HG03460 (cell line): ENCODE data around the gene PHLDA1.

ENCODE experiments used
- ATAC-seq: cut with Tn5 transposase; IDR thresholded peaks from one replicate; pipeline ENCODE4 v1.9.1; 2021; ENCODE audit not compliant: unreplicated experiment

Gene PHLDA1

DNA sequence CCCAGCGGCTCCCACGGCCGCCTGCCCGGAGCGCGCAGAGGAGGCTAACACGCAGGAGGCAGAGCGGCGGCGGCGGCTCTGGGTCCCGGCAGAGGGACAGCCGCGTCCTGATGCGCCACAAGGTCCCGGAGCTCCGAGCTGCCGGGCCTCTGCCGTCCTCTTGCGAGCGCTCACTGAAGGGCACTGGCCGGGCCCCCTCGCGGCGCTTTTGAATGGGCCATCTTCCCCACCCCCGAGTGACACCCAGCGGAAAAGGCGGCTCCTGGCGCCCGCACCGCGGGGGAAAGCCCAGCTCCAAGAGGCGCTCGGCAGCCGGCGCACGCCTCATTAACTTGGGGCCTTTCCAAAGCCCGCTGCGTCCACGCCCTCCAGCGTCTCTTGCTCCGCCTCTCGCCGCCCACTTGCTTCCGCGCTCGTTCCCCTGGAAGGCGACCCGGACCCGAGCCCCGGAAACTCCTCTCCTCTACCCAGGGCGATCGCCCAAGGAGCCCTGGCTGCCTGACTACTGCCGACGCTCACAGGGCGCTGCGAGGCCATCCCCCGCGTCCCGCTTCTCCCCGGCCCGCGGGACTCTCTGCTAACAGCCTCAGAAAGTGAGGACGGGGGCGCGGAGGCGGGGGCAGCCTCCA is at the start of gene PHLDA1:
PHLDA1 (minus strand) TSS at position 363 of the 629 bp plus-strand sequence.
- peak; percentile 75 for ATAC-seq

DNA sequence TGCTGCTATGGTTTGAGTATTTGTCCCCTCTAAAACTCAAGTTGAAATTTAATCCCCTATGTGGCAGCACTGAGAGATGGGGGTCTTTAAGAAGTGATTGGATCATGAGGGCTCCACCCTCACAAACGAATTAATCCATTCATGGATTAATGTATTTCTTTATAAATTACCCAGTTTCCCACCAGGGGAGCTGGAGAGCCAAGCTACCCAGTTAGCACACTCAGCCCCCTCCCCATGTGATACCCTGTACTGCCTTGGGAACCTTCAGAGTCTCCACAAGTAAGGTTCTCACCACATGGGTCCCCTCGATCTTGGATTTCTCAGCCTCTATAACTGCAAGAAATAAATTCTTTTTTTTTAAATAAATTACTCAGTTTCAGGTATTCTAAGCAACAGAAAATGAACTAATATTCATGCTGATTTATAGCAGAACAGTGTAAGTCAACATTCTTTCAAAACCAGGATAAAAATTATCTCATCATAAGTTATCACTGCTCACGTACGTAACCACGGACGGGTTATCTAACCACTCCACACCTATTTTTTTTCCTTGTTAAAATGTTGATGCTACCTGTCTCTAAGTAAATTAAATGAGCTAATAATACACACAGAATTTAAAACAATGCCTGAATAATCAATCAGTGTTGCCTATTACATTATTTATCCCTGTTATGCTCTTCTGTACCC is 49.3 kb upstream of the PHLDA1 start:
- ATAC-seq: no peak

DNA sequence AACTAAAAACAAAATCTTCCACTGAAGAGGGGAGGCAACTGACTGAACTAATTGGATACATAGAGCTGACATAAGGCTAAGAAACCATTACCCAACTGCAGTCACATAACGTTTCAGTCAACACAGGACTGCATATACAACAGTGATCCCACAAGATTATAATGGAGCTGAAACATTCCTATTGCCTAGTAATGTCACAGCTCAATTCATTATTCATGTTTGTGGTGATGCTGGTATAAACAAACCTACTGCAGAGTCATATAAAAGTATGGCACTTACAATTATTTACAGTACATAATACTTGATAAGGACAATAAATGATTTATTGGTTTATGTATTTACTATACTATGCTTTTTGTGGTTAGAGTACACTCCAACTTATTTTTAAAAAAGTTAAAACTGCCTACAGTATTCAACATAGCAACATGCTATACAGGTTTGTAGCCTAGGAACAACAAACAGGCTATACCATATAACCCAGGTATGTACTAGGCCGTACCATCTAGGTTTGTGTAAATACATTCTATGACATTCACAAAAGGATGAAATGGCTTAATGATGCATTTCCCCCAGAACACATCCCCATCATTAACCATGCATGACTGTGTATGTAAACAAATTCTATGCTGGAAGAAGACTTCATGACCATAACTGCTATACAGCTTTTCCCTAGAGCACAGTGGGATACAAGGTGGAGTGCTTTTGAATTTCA is 48.6 kb upstream of the PHLDA1 start:
- ATAC-seq: no peak

DNA sequence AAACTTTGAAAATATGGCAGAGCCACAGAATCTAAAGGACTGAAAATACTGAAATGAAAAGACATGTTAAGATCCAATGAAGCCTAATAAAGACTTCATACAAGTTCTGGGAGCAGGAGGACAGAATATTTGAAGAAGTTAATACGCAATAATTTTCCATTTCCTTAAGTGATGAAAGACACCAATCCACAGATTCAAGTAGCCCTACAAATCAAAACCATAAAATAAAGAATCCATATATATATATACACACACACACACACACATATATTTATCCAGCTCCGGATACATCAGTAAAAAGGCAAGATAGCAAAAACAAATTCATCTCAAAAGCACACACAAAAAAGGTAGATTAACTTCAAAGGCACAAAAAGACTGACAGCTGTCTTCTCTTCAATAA is 47.2 kb upstream of the PHLDA1 start:
- no peak for ATAC-seq

DNA sequence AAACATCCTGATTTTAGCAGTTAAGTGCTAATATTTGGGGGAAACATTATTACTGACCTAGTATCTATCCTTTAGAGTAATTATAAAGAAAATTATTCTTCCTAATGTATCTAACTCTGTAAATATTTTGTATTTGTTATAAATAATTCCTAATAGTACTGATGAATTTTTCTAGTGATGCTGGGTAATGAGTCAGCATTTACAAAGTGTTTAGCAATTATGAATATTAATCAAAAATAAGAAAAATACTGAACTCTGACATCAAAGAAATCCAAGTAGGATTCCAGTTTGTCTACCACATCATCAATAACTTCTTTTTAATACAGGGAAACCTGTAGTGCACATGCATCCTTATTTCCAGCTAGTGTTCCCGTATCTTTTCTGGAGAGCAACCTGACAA is 43.9 kb upstream of the PHLDA1 start:
- no peak for ATAC-seq

DNA sequence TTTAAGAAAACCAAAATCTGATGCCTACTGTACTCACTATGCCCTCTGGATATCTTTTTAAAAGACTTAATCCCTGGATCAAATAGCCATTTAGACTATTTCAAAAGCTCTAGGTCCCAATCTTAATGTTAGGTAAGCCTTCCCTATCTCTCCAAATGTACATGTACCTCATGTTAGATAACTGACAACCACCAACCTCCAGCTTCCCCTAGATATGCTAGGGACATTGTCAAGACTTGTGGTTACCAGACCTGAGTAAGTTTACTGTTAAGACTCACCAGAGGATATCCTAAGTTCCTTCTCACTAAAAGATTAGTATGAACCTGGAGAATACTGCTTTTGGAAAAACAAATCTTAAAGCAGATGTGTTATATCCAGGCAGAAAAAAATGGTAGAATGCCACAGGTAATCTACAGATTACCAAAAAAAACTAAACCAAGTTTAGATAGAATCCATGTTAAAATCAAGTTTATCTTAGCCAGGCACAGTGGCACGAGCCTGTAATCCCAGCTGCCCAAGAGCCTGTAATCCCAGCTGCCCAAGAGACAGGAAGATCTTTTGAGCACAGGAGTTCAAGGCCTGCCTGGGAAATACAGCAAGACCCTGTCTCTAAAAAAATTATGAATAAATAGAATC is 43.2 kb upstream of the PHLDA1 start:
- ATAC-seq: peak; percentile 49

DNA sequence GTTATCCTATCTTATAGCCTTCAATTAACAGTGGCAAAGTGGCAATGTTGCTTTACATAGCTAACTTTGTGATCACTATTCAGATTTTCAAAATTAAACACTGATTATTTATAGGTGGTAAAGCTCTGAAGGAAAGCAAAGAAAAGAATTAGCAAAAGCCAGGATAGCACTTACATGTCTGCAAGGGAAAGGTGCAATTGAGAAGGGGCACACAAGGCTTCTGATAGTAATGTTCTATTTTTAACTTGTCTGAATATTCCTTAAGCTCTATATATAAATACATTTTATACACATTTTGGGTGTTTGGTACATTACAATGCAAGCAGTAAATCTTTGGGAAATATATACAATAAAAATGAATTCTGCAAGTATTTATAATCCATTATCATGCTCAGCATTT is 42.0 kb upstream of the PHLDA1 start:
- ATAC-seq: no peak

DNA sequence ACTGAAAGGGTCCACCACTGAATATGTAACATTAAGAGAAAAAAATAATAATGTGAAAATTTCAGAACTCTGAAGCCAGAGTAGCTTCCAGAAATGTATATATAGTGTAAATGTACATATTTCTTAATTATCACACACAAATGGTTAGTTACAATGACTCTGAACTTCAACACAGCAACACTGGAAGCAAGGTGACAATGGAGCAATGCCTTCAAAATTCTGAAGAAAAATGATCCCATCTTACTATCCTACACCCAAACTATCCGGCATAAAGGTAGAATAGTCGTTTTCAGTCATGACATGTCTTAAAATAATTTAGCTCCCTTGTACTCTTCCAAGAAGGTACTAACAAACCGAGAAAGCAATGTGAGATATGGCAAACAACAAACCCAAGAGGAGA is 41.0 kb upstream of the PHLDA1 start:
- ATAC-seq: no peak

DNA sequence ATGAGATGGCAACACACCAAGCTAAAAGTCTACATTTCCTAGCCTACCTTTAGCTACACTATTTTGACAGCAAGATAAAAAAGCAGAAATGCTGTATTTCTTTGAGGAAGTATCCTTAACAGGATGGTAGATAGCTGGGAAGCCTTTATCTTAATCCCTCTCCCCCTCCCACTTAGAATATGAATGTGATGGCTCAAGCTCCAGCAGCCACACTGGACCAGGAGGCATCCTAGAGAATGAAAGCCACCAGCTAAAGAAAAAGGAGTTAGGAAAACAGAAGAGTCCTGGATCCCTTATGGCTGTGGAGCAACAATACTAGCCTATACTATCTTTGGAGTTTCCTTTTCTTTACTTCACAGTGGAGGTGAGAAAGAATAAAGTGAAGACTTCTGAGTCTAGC is 37.8 kb upstream of the PHLDA1 start:
- ATAC-seq: no peak

DNA sequence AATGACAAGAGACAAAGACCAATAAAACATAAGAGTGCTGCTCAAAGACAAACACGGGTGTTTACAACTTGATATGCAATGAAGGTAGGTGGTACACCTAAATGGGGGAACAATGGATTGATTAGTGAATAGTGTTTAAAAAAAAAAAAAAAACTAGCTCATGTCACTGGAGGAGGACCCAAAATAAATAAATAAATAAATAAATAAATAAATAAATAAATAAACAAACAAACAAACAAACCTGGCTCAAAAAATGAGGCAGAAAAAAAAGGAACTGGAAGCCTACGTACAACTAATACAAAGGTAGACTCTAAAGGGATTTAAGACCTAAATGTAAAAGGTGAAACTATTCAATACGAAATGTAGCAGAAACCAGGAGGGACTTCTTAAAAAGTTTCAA is 34.3 kb upstream of the PHLDA1 start:
- ATAC-seq: no peak

DNA sequence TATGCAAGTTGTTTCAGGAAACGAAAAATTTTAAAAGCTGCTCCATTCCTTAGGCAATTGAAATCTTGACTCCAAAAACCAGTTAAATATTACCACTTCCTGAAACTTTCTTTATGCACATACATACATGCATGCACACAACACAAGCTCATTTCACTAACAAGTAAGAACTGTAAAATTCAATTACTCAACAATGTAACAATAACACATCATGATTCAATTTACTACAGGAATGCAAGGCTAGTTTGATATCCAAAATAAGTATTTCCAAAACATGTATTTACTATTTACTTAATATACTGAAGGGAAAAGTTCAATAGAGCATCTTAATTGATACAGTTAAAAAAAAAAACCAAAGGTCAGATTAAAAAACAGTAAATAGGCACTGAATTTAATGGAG is 33.3 kb upstream of the PHLDA1 start:
- ATAC-seq: no peak

DNA sequence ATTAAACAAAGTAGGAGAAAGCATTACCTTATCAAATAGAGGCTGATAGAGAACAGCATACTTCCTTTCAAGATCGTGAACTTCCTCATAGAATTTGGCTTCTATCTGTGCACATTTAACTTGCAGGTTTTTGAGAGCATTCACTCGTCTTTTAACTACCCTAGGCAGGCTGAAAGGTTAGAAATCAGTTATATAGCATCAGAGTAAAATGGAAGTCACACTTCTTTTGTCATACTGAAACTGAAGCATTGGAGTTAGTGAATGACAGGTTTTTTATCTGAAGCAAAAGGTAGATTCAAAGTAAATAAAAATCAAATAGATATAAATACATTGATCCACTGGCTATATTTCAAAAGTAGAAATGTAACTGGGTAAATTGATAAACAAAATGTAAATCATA is 28.5 kb upstream of the PHLDA1 start:
- no peak for ATAC-seq

DNA sequence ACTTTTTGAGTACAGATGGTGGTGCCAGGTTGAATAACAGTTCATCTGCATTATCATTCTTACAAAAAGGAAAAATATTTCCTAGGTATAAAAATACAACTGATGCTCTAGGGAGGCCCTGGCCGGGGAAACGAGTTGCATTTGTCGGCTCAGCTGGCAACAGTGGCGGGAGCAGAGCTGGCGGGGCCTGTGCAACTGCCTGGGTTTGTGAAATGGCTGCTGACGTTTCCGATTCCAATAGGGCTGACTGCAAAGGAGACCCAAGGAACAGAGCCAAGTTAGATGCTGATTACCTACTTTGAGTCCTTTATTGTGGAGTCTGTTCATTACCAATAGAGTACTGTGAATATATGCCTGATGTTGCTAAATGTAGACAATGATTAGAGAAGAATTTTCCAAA is 25.8 kb upstream of the PHLDA1 start:
- ATAC-seq: no peak

DNA sequence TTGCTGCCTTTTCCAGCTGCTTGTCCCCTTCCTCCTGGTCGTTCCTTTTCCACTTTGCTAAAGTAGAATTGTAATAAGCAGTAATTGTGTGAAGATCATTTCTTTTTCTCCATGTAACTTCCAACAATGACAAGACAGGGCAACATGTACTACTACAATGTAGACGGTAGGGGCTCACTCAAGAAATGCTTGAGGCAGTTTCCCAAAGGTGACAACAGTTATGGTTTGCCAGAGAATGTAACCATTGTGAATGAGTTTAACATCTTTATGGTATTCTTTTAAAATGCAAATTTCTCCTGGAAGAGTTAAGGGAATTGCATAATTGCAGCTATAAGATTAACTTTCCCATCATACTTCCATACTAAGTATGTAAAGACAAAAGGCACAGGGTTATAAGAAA is 23.8 kb upstream of the PHLDA1 start:
- no peak for ATAC-seq

DNA sequence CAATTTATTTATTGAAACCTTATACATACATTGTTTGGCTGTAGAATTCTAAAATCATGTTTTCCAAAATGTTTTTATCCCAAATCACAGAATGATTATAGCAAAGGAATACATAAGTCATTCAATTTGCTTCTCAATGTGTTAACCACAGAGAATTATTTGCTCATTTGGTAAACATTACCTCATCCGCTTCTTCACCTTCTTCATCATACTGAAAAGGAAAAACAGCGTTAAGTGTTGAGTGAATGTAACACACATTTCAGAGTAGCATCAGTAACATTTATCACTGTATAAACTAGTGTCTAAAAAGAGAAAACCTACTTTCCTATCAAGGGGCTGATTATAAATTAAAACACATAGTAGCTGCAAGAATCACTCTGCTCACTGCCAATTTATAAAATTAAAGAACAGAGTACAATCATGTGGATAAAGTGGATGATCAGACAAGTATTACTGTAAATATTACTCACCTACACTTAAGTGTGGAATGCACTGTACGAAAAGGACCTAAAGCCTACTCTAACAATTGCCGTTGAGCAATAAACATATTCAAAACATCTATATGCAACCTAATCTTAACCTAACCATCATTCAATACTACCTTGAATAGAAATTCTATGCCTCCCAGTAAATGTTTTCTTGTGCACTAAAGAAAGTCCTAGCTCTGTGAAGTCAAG is 18.1 kb upstream of the PHLDA1 start:
- ATAC-seq: no peak

DNA sequence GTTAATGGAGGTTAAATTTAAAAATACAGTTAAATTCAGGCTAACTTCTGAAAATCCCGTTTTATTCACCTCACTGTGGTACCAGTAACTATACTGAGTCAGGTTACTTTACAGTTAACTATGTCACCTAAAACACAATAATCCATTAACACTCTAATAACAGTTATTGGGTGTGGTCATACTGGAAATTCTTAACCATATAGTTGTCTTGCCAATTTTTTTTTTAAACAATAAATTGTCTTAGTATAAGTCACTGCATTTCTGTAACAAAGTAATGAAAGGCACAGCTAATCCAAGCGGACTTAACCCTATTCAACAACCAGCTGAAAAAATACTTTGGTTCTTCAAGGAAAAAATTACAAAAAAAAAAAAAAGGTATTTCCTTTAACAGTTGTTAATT is 16.2 kb upstream of the PHLDA1 start:
- no peak for ATAC-seq

DNA sequence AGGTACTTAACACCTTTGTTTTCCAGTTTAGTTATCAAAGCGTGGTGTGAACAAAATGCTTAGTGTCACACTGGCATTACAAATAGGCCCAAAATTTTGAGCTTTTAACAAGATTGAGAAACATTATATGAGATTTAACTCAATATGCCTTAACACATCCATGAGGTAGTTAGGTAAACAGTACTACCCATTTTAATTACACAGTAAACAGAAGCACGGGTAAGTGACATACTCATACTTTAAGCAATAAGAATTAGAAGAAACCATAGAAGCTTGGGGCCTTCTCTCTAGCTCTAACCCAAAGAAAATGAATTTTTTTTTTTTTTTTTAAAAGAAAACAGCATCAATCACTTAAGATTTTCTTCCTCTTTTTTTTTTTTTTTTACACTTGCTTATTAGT is 15.5 kb upstream of the PHLDA1 start:
- ATAC-seq: no peak

DNA sequence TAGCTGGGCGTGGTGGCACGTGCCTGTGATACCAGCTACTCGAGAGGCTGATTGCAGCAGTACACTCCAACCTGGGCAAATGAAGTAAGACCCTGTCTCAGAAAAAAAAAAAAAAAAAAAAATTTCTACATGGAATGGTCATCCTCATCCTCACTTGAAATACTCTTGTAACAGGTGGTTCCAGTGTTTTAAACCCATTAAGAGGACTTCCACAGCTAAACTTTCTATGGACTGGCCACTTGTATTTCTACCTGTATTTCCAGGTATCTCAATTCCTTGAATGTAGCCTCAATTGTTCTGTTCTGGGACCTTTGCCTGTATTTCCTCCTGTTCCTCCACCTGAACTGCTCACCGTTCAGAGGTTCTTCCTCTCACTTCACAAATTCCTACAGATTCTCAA is 11.8 kb upstream of the PHLDA1 start:
- ATAC-seq: no peak

DNA sequence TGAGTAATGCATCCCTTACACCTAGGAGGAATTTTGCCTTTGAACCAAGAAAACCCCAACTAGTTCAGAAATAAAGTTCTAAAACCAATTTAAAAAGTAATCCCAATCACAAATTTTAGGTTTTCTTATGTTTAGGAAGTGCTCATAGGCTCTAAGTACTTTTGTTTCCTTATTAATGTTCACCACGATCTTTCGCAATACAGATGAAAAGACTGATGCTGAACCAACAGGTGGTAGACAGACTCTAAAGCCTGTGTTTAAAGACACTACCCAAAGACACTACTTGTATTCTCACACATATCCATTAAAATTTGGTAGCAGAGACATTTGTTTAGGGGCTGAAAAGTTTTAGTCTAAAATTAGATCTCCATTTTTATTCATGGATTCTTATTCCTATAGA is 10.6 kb upstream of the PHLDA1 start:
- no peak for ATAC-seq

DNA sequence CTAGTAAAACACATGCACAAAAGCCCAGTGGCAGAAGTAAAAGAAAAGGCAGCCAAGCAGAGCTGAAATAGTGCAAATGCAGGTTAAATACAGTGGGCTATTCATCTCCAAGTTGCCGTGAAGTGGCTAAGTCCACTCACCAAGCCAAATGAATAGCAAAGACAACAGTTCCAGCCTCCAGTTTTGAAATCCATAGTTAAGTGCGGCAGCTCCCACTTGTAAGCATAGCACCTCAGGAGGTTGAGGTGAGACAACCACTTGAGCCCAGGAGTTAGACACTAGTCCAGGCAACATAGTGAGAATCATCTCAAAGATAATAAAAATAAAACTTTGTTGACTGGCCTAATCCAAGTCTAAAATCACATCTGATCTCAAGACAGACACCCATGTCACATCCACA is 9.8 kb upstream of the PHLDA1 start:
- ATAC-seq: no peak

DNA sequence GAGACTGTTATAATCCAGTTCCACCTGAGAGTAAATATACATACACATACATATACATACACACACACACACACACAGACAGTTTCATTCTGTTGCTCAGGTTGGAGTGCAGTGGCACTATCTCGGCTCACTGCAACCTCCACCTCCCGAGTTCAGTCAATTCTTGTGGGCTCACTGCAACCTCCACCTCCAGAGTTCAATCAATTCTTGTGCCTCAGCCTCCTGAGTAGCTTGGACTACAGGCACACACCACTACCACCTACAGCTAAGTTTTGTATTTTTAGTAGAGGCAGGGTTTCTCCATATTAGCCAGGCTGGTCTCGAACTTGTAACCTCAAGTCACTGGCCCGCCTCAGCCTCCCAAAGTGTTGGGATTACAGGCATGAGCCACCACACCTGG is 8.9 kb upstream of the PHLDA1 start:
- no peak for ATAC-seq
